ENCODE results near the gene HOXB8.

Gene HOXB8

DNA sequence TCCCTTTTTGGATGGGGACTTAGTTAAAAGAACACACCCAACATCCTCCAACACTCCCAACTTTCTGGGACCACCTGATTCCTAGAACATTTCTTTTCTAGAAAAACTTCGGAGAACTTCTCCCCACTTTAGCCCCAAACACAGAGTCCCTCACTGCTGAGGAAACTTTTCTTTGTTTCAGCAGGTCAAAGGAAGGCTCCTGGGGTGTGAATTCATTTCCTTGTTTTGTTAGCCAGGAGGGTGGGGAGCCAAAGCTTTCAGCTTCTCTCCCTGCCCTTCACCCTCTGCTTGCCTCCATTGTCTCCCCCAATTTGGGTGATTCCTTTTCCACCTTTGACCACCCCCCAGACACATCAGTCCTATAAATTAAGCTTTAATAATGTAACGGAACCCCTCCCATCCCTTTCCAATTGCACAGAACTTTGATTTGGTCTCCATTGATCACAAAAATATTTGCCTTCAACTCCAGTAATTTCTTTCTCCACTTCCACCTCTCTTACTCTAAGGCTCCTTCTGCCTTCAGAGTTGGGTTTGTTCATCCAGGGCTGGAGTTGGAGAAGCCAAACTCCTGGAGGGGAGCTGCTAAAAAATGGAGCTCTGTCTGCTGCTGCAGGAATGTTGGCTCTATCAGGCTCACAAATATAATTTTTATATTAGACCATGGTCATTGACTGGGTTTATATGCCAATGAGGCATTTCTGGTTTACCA is 47.3 kb downstream of the HOXB8 start:
- no peak for DNase-seq (ENCODE audit: low read depth)

DNA sequence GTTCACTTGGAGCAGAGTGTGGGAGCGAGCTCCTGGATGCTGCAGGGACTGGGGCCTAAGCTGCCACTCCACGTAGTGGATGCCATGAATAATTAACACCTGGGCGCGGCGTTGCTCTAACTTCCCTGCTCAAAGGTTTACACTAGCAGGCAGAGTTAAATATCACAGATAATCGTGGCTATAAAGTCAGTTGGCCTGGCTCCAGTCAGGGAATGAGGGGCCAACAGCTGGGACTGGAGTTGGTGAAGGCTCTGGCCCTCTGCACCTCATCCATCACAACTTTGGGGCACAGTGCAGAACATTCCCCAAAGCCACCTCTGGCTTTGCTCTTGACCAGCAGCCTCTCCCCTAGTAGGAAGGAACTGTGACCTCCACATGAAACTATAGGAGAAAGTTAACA is 47.9 kb downstream of the HOXB8 start:
- no peak for DNase-seq (ENCODE audit: low read depth)

DNA sequence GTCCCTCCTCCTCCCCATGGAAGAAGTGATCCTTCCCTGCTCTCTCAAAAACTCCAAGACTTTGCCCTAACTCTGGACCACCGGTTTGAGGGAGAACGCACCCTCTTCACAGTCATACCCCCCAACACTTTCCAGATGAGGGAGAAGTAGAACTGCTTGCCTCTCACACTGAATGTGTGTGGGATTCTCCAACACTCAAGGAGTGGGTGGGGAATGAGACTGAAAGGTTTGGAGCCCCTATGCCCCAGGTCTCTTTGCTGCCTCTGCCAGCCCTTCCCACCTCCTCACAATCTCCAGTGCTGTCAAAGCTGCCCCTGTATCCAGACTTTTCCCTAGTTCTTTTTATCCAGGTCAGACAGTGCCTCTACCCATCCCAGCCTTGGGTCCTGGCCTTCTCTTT is 48.4 kb downstream of the HOXB8 start:
- DNase-seq (ENCODE audit: low read depth): no peak

DNA sequence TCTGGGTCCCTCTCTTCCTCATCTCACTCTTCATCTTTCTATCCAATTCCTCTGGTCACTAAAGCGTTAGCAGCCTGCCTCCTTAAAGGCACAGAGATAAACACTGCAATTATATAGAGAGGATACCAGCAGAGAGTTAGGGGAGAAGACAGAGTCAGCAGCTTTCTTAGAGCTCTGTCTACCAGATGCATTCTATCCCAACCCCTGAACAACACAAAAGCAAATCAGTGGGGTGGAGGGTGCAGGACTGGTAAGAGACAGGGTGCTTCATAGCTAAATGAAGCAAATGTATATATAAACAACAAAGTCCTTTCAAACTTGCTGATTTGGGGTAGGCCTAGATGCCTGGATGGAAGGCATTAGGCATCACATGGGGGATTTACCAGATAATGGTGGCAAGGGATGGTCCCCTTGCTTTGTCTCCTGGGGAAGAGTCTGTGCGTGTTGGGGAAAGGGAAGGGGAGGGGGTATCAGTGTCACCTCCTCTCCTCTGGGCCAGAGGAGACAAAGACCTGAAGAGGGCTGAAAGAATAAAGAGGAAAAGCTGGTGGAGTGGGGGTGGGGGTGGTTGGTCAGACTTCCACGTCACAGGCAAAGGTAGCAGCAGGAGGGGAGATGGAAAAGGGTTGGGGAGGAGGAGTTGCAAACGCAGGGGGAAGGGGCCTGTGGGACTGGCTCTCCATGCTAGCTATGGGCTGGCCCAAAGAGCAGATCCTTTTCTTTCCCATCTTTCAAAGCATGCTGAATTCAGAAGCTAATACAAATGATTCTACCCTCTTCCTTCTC is 49.0 kb downstream of the HOXB8 start:
- no peak for DNase-seq (ENCODE audit: low read depth)

DNA sequence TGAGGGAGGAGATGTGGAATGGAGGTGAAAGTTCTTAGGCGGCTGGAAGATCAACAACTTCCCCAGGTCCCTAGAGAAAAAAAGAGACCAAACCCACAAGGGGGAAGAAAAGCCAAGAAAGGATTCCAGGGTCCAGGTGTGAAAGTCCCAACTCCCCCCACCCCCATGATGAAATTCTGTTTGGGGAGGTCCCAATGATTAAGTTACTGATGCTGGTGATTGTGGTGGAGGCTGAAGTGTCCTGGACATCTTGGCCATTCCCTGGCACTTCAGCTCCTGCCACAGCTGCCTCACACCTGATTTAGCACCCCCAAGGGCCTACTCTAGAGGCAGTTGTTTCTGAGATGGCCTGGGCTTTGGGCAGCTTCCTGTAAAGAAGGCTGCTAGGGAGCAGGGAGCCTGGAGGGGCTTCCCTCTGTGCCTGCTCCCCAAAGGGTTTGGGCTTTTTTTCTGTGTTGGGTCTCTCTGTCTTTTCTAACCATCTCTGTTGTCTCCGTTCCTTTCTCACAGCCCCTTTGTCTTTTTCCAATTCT is 50.0 kb downstream of the HOXB8 start:
- DNase-seq (ENCODE audit: low read depth): no peak

DNA sequence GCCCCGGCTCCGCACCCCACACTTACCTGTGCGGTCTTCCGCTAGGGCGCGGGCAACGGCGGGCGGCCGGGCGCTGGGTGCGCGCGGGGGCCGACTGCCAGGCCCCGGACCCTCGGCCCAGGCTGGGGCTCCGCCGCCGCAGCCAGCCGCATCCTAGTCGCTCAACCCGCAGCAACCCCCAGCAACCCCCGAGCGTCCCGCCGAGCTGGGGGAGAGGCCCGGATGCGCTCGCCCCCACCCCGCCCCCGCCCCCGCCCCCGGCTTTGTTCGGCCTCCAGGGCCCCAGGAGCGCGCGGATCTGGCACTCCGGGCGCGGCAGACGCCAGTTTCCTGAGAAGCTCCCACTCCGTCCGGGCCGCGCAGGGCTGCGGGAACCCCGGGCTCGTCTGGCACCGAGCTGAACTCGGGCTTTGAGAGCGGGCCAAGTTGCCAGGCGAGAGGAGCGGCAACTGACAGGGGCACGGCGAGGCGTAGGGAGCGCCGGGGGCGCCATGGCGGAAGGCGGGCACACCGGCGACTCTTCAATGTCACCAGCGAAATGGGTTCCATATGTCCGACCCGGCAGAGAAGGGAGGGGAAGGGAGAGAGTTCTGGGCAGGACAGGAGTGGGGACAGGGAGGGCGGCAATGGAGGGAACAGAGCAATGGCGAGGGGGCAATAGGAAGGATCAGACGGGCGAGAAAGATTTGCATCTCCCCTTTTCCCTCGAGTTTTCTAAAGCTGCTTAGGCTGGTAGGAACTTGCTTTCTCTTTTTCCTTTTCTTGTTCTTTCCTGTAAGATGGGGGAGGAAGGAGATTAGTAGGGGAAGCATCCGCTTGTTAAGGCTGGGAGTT is 50.7 kb downstream of the HOXB8 start:
- DNase-seq (ENCODE audit: low read depth): no peak

DNA sequence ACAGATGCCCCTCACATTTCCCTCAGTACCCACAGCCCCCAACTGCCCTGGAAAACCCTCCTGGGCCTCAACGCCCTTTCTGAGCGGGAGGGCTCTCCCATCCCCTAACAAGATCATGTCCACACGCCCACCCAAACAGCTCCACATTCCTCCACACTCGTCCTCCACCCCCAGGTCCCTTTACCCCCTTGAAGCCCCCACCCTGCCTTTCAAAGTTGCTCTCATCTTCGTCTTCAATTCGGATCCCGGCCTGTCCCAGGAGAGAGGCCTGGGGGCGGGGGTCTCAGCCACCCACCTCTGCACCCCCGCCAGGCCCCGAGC is 51.3 kb downstream of the HOXB8 start:
- no peak for DNase-seq (ENCODE audit: low read depth)

DNA sequence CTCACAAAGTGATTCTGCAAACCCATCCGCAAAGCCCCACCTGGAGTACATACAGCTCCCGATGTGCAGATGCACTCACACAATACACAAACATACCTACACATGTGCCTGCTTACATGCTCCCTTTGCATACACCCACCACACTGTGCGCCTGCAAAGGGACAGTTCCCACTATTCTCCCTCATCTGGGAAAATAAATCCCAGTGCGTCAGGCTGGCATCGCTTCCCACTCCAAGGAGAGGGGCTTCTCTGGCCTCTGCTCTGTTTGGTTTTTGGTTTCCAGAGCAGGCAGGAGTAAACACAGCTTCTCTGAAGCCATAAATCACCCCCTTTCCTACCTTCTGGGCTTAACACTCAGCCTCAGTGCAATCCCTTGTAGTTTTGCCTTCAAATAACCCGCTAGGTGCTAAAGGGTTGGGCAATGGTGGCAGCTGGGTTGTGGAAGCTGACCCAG is 51.7 kb downstream of the HOXB8 start:
- no peak for DNase-seq (ENCODE audit: low read depth)

DNA sequence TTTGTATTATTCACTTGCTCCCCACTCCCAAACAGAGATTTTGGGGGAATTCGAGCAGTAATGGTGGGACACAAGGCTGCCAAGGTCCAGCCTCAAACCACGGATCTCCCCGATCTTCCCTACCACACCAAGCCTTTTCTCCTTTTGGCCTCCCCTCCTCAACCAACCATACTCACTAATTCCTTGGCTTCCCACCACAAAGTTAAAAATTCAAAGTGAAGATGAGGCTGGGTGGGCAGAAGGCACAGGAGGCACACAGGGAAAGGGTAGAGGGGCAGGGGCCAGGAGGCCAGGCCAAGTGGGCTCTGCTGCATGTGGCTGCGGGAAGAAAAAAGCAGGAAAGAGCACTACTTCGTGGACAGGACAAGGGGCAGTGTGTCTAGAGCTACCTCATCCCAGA is 52.2 kb downstream of the HOXB8 start:
- no peak for DNase-seq (ENCODE audit: low read depth)

All from HS-27A (cell line).